Measurements from ENCODE around the gene SCP2D1.

SCP2D1 gene

DNA sequence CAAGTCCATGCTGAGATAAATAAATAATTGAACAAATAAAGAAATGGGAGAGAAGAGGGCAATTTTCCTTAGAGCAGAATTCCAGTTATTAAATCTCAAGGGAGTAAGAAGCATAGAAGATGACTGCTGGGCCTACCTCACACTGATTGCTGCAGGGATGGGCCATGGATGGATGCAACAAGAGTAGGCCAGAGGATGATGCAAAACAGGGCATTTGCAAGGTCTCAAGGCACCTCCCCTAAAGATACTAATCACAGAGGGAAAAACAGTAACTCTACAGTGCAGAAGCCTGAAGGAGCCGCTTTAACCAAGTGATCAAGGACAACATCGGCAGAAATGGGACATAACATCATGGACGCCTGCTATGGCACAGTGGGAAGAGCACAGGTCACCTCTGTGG, 1.7 kb upstream of the SCP2D1 start:
- DNase-seq (ENCODE audit: low read depth, low spot score), result no peak

DNA sequence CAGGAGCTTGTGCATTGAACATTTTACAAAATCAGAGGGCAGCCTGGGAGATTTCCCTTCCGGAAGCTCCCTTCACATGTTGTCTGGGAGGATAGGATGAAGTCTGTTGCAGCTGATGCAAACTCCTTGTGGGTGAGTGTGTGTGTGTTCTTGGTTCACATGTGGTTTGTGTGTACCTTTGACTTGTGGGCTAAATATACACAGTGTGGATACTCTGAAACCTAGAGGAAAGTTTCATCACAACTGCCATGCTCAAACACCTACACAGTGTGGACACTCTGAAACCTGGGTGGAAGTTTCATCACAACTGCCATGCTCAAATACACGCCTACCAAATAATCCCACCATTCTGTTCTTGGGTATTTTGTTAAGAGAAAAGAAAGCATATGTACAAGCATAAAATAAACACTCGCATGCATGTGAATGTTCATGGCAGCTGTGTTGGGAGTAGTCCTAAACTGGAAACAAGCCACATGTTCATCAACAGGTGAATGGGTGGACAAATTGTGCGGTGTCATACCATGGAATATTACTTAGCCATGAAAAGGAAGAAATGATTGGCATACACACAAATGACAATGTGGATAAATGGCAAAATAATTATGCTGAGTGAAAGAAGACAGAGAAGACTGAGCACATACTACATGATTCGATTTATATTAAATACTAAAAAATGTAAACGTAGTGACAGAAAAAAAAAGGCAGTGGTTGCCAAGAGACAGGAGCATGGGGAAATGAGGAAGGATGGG, 1.8 kb downstream of the SCP2D1 start:
- DNase-seq (ENCODE audit: low read depth, low spot score), result no peak

DNA sequence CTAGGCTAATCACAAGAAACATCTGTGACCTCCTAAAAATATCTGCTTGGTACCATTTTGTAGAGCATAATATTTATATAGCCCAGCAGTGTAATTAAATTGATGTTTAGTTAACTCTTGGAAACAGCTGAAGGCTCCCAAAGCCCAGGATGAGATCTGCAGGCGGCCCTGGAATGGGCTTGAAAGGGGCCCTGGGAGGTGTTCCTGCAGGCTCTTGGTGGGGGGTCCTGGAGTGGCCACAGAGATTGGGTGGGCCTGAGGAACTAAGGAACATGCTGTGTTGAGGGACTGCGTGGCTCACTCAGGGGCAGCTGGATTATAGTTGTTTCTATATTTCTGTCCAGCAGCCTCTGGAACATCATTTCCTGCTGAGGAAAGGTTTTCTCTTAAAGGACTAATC, 9.2 kb downstream of the SCP2D1 start:
- no peak for DNase-seq (ENCODE audit: low read depth, low spot score)

DNA sequence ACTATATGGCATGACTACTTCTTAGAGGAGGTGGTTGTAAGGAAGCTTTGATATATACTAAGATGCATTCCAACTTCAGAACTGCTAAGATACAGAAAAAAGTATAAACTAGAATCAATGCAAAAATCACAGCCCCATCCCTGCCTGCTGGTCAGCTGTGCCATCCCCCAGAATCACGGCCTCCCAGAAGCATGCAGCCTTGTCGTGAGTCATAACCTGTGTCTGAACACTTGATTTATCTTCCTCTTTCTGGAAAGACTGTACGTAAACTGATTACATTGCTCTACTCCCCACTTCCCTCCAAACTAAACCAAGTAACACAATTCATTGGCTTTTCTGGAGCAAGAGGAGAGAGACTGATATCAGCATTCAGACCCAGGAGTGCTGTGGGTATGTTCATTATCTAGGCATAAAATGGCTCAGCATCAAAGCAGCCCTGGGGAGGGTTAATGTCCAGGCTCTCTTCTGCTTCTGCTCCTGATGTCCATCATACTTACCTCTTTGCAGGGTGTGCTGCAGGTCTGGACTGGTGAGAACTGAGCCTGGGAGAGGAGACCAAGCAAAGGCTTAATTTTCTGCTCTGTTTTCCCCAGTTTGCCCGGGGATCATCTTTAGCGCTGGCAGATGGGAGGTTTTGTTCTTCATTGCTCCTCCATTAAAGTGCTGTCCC, 18.4 kb downstream of the SCP2D1 start:
- peak; percentile 2 for DNase-seq (ENCODE audit: low read depth, low spot score)

DNA sequence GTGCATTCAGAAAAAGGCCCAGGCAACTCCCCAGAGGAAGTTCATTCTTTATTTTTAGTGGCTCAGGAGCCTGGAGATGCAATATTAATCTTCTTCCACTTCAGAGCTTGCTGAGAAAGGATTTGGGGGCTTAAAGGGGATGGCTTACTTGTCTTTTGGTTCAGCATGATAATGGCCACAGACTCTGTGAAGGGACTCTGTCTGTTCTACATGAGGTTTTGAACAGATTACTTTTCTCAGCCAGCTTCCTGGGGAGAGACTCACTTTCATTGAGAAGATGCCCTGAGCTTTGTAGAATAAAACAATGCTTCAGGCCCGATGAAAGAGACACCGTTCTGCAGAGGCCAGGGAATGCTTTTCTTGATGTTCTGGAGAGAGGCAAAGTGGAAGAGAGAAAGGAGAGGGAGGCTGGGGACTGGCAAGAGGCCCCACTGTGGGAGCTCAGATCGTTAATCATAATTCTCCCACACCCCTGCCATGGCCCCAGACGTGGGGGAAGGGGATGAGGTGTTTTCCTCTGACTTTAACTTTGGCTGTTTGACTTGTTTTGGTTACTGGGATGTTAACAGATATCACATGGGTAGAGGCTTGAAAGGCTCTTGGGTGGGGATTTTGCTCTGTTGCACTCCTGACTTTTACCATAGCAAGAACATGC, 19.1 kb downstream of the SCP2D1 start:
- no peak for DNase-seq (ENCODE audit: low read depth, low spot score)

DNA sequence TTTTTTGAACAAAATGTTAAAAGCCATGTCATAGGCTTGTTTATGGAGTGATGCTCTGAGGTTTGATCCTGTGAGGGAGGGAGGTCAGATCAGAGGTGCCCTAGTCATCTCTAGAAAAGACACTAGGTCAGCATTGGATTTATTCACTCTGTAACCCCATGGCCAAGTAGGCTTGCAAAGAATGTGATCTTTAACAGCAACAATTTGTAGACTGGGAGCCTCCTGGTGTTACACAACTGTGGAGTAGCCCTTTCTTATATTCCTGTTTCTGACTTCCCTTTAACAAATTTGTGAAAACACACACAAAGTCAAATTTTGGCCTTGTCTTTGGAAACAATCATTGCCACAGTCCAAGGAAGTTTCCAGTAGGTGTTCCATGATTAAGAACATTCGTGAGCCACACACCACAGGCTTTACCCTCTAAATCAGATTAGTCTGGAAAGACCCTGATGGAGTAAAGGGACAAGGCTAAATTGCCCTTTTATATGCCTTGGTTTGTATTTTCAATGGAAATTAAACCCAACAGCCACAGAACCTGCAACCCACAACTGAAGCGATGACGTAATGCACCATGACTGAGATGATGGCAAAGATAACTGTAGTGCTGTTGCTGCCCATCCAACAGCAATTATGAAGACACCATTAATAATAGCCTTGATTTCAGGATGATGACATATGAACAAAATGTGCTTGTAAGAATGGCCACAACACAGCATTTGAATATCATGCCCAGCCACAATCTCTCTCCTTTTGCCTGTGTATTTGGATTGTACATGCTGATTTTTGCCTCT, 22.1 kb downstream of the SCP2D1 start:
- no peak for DNase-seq (ENCODE audit: low read depth, low spot score)

DNA sequence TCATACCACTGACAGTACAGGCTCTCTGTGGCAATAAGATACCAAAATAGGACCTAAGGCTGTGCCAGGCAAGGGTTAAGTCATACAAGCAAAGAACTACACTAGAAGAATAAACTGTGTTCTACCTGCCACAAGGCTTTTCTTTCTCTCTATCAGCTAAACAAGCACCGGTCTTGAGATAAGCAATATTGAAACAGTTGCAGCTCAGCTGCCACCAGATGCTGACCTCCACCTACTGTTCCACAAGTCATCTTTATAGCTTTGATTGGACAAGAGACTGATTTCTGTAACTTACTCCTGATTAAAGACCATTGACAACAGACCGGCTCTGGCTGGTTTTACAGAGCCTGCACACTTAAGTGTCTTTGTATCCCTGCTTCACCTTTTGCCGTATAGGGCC, 24.1 kb downstream of the SCP2D1 start:
- no peak for DNase-seq (ENCODE audit: low read depth, low spot score)

DNA sequence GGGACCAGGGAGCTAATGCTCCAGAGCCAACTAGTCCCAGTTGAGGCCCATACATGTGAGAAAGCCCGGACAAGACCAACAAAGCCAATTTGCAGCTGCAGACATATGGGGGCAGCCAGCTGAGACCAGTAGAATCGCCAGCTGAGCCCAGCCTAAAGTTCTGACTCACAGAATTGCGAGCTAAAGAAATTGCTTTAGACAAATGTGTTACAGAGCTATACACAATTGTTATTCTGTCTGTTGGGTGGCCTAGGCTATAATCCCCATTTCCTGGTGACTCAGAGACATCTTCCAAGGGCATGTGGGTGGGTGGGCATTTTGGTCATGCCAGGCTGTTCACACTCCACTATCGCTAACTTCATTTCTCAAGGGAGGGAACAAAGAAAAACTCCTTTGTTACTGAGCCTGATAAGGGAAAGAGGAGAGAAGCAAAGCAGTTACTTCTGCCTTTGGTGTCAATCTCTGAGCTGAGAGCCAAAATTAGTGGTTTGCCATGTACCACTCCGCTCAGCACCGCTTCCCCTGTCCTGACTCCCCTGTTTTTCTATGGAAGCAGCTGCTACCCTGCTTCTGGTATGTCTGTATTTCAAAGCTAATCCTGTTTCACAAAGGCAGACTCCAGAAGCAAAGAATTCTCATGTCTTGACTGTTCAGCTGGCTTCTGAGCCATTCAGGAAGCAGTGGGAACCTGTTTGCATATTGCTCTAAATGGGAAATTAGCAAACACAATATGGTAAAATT, 26.1 kb downstream of the SCP2D1 start:
- no peak for DNase-seq (ENCODE audit: low read depth, low spot score)

DNA sequence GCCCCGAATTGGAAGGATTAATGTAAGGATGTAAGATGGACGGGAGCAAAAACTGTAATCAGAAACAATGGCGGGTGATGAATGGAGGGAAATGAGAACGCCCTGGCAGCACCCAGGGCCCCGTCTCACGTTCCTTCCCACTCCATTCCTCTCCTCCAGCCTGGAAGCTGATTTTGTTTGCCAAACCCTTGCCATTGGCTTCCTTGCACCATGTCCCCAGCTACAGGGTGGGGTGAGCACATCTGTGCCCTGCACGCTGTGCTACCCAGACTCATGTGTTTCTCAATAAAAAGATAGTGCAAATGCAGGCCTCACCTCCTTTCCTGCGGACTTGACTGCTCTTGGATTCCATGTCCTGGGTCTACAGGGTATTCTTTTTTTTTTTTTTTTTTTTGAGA, 26.7 kb downstream of the SCP2D1 start:
- DNase-seq (ENCODE audit: low read depth, low spot score), result no peak

DNA sequence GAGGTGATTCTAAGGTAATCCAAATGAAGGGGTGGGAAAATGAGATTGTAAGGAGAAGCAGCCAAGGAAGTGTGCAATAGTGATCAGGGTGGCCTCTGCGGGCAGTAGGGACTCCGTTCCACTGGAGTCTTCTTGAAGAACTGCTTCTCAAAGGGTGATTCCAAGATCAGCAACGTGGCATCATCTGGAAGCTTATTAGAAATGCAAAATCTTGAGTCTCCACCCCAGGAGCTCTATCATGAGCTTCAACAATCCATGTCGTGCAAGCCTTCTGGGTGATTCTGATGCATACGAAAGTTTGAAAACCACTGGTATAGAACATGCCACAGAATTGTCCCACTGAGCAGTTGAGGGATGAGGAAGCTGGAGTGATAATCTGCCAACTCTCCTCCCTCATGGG, 31.4 kb downstream of the SCP2D1 start:
- DNase-seq (ENCODE audit: low read depth, low spot score), result no peak

DNA sequence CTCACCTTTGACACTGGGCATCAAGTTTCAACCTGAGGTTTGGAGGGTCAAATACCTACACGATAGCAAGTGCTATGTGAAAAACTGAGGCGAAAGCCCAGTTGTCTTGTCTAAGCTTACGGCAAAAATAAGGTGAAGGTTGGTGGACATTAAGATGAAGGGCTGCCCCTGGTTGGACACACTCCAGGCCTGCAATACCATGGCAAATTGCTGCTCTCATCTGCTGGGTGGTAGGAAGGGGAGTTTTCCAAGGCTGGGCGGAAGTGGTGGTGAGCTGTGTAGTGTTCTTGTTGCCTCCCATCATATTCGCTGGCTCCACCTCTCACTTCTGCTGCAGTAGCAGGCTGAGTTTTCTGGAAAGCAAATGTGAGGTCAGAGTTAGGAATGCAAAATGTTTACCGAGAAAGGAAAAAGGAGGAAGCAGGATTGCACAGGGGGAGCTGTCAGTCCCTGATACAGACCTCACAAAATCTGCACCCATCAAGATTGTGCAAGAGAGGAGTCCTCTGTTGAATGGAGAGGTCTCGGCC, 33.7 kb downstream of the SCP2D1 start:
- no peak for DNase-seq (ENCODE audit: low read depth, low spot score)

DNA sequence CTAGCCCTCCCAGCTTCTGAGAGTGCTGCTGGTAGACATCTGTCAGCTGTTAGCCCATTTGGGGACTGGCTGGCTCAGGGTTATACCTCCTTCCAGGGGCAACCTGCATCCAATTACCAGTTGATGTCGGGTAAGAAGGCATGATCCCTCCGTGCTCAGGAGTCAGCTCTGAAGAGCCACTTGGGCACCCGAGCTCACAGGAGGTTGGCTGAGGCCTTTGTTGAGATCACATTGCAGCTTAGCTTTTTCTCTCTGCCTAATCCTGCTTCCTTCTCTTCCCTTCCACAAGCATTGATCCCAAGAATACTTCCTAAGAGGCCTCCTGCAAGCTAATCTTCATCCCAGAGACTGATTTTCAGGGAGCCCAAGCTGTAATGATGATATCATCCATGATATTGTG, 35.5 kb downstream of the SCP2D1 start:
- DNase-seq (ENCODE audit: low read depth, low spot score), result no peak

DNA sequence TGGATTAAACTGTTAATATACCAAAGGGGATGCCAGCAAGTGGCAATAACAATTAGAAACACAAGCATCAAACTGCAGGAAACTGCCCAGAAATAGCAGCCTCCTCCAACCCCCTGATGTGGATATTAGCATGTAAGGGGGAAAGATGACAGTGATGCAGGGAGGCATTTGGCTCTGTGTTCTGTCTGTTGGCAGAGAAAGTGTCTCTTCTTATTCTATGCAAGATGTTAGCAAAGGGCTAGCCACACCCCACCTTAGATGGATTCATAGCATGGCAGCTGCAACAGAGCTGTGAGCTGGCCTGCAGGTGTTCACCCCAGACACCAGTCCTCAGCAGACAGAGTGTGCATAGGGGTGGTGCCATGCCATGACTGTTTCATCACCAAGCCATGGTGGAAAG, 38.0 kb downstream of the SCP2D1 start:
- DNase-seq (ENCODE audit: low read depth, low spot score), result no peak

DNA sequence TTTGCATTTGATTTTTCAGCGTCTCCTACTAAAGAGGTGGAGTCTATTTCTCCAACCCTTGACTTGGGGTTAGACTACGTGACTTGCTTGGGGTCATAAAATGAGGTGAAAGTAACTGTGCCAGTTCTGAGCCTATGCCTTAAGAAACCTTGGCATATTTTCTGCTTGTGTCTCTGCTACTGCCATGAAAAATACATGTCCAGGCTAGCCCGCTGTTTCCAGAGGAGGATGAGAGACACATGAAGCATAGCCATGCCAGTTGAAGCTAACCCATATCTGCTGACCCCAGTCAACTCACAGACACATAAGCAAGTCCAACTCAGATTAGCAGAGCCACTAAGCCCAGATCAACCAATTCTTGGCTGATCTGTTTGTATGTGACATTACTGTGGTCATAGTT, 38.7 kb downstream of the SCP2D1 start:
- no peak for DNase-seq (ENCODE audit: low read depth, low spot score)

DNA sequence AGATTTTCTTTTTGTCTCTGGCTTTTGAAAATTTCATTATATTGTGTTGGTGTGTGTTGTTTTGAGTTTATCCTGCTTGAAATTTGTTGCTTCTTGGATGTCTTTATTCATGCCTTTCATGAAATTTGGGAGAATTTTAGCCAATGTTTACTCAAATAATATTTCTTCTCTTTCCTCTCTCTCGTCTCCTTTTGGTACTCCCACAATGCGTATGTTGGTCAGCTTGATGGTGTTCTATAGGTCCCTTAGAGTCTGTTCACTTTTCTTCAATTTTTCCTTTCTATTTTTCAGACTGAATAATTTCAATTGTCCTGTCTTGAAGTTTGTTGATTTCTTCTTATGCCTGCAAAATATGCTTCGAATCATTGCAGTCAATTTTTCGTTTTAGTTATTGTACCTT, 39.6 kb downstream of the SCP2D1 start:
- no peak for DNase-seq (ENCODE audit: low read depth, low spot score)

DNA sequence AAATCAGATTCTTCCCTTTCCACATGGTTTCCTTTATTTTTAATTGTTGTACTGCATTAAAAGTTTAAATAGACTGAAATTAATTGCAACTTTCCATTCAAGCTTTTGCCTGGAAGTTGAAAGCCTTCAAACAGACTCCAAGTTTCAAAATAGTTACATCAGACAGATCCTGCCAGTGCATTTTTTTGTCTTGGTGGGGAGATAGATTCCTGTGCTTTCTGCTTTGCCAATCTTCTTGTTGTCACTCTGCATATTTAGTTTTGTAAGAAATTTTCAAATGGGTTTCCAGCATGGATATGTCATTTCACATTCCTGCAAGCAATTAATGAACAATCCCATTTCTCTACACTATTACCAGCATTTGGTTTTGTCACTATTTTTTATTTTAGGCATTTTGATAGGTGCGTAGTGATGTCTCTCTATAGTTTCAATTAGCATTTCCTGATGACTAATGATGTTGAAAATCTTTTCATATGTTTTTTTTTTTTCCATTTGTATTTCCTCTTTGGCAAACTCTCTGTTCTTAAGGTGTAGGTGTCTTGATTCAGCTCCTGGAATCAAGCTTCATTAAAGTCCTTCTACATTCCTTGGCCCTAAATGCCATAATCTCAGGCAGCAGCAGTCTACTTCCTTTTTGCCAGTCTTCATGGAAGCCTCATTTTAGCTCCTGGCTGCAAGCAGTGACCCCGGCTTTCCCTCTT, 40.5 kb downstream of the SCP2D1 start:
- DNase-seq (ENCODE audit: low read depth, low spot score), result no peak

DNA sequence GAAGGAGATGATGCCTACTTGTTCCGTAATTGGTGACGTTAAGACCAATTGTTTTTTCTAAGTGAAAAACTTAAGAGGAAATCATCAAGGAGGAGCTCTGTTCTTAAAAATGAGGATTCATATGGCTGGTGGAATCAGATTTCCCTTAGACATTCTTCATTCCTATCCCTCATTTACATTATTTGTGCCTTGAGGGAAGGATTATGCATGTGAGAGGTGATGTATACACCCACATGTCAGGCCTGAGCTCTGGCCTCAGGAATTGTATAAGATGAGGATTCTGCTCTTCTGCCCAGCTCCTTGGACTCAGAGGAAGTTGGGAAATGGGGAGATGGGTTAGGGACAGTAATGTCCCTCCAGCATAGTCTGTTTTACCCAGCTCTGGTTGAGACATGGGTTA, 42.3 kb downstream of the SCP2D1 start:
- DNase-seq (ENCODE audit: low read depth, low spot score), result no peak

DNA sequence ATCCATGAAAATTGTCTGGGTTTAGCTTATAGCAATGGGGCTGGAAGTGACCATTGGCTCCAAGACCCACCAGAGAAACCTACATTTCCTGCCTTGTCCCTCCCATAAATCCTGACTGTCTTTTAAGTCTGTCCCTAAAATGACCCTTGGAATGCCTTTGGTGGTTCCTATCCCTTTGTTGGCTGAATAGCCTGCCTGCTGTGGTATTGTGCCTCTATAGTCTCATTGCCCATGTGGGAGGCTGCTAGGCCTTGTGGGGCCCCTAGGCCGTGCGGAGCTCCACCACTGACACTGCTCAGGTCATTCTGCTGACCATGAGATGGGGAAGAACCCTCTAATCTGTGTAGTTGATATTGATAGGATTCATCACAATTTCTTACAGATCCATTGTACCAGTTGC, 43.3 kb downstream of the SCP2D1 start:
- DNase-seq (ENCODE audit: low read depth, low spot score), result peak; percentile 37

DNA sequence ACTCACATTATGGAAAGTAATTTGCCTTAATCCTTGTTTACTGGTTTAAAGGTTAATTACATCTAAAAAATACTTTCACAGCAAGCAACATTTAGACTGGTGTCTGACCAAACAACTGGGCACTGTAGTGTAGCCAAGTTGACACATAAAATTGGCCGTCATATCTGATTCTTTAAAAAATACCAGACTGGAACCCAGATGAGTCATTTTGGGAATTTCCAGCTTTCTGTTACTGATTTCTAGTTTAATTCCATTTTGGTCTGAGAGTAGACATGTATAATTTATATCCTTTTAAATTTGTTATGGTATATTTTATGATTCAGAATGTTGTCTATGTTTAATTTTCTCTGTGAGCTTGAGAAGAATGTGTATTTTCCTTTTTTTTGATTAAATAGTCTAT, 44.1 kb downstream of the SCP2D1 start:
- DNase-seq (ENCODE audit: low read depth, low spot score), result no peak

DNA sequence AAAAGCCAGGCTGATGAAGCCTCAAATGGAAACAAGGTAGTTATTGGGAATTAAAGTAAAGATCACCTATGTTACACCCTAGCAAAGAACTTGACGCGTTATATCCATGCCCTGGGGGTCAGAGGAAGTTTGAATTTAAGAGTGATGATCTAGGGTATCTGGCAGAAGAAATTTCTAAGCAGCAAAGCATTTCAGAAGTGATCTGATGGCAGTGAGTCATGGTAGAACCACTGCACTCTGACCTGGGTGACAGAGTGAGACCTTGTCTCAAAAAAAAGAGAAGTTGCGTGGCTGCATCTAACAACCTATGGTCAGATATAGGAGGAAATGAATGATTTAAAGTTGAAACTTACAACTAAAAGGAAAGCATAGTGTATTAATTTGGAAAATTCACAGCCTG, 45.2 kb downstream of the SCP2D1 start:
- no peak for DNase-seq (ENCODE audit: low read depth, low spot score)

Data from ELF-1 (cell line).